Astrocyte of the spinal cord (primary cell): Measurements from ENCODE around the gene SCNN1B.

Source experiments
- DNase-seq: peaks from one replicate; pipeline ENCODE4 v3.0.0; 2011; ENCODE audit warnings: low read depth, low spot score
- H3K4me3 ChIP-seq: 2 replicates; pipeline ENCODE4 v1.5.1; 2011; ENCODE audit warnings: low read depth, mild to moderate bottlenecking, low read length, moderate library complexity
- CTCF ChIP-seq: IDR thresholded peaks from 2 replicates; pipeline ENCODE4 v1.5.1; 2012; ENCODE audit warnings: low read depth, mild to moderate bottlenecking, low read length, inconsistent platforms
- in situ Hi-C: cut with HindIII; loops from 2 replicates; pipeline ENCODE4 v1.10.0; 2017; ENCODE audit warnings: low sequenced_read_pairs

SCNN1B gene

GRCh38 chr16:23317751-23318150 is 15.6 kb downstream of the SCNN1B start:
- no peak overlapping the region for H3K4me3 ChIP-seq
- in situ Hi-C loops = no loop called here
- no peak for DNase-seq
- TF ChIP-seq CTCF = no peak

GRCh38 chr16:23318639-23319038 is 16.5 kb downstream of the SCNN1B start:
- no peak overlapping the region for H3K4me3 ChIP-seq
- in situ Hi-C loops = no loop called here
- no peak for DNase-seq
- TF ChIP-seq CTCF = no peak

GRCh38 chr16:23319861-23320615 is 17.9 kb downstream of the SCNN1B start:
- TF ChIP-seq CTCF = no peak
- DNase-seq = no peak
- no peak overlapping the region for H3K4me3 ChIP-seq
- in situ Hi-C loops = no loop called here

- in situ Hi-C loops = no loop called here
- no peak for TF ChIP-seq CTCF
- no peak for DNase-seq
- no peak overlapping the region for H3K4me3 ChIP-seq
These were observed 18.6 kb downstream of the SCNN1B start for GRCh38 chr16:23320693-23321092.

- in situ Hi-C loops = no loop called here
- TF ChIP-seq CTCF = no peak
- no peak overlapping the region for H3K4me3 ChIP-seq
- DNase-seq = no peak
These were observed 19.2 kb downstream of the SCNN1B start for GRCh38 chr16:23321206-23321875.

- in situ Hi-C loops = no loop called here
- no peak for DNase-seq
- TF ChIP-seq CTCF = no peak
- H3K4me3 ChIP-seq = no peak overlapping the region
These were observed 21.3 kb downstream of the SCNN1B start for GRCh38 chr16:23323224-23324030.
